HG03039 (cell line): ENCODE measurements around the gene ZNF726.
"Not testable (repeated sequence)": the region's sequence is repeated elsewhere in the genome, so short reads cannot be mapped to it uniquely, and the experiment has no call there.

ENCODE experiments used
- ATAC-seq: cut with Tn5 transposase; IDR thresholded peaks from one replicate; pipeline ENCODE4 v1.9.1; 2021; ENCODE audit warnings: mild to moderate bottlenecking, moderate library complexity; ENCODE audit not compliant: unreplicated experiment

Gene ZNF726

DNA sequence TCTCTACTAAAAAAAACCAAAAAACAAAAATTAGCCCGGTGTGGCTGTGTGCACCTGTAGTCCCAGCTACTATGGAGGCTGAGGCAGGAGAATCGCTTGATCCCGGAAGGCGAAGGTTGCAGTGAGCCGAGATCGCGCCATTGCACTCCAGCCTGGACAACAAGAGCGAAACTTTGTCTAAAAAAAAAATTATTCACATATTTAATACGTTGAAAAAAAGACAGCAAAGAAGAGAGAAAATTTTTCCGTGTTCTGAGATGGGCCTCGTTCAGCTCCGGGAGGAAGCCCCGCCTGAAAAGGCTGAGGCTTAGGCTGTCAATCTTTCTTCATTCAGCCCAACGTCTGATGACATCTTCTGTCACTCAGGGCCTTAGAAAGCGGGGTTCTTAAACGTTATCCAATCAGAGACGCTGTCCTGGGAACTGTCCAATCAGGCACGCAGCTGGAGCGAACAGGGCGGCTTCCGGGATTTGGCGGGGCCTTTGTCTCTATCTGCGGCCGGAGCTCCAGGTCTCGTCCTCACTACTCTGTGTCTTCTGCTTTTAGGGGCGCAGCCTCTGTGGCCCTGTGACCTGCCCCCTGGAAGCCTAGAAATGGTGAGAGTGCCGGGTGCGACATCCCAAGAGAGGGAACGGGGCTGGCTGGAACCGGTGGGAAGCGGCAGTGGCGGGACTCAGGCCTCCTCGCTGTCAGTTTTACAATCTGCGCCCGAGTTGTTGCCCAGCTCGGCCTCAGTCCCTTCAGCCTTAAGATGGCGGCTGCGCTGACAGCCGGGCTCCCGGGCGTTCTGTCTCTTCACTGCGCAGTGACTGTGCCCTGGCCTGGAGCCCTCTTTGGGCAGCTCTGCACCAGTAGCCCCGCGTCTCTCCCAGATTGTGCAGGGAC is at the start of gene ZNF726:
Gene ZNF726, plus strand, starts transcription at position 485 of the 885 bp plus-strand sequence. Its CDS starts 109 bp downstream, at position 594.
- peak; percentile 96 for ATAC-seq

DNA sequence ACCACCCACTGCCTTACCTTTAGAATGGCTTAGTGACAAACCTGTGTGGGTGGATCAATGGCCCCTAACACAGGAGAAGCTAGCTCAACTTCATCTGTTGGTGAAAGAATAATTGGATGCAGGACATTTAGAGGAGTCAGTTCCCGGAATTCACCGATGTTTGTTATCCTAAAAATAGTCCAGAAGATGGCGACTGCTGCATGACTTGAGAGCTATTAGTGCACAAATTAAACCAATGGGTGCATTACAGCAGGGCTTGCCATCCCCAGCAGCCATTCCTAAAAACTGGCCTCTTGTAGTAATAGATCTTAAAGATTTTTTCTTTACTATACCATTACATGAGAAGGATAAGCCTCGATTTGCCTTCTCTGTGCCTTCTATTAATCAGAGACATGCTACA is 46.8 kb upstream of the ZNF726 start:
- ATAC-seq, result no peak

DNA sequence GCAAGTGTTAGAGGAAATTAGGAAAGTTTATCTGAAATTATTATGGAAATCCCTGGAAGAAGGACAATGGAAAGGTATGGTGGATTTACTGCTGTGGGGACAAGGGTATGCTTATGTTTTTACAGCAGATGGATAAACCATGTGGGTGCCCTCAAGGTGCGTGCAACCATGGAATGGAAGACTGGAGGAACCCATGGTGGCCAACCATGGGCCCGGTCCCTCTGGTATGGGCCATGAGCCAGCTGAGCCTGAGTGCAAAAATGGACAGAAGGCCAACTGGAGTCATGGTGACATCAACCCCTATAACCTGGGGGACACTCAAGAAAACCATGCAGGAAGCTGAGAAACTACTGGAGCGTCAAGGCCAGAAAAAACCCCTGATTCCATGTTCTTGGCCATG is 46.1 kb upstream of the ZNF726 start:
- no peak for ATAC-seq

DNA sequence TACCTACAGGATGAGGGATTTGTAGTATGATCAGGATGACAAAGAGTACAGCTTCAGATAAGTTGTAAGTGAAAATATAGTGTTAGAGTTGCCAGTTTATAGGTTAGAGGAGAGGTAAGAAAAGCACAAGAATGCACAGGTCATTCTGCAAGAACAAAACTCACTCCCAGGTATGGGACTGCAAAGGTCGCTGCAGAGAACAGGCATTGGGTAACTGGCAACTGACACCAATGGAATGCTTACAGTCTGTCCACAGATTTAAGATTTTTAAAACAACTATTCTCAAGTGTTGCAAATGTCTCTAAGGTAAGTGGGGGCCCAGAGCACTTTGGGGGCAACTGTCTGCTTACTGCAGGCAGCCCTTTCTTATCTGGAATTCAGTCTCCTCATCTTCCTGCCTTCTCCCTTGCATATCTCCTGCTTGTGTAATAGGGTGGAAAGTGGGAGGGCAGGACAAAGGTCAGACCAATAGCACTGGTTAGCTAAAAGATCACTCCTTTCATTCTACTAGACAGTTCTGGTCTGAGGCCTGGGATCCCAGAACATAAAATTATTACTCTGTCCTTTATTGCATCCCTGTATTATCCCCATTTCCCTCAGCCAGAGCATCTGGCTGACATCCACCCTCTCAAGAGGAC is 42.3 kb upstream of the ZNF726 start:
- ATAC-seq, result no peak

DNA sequence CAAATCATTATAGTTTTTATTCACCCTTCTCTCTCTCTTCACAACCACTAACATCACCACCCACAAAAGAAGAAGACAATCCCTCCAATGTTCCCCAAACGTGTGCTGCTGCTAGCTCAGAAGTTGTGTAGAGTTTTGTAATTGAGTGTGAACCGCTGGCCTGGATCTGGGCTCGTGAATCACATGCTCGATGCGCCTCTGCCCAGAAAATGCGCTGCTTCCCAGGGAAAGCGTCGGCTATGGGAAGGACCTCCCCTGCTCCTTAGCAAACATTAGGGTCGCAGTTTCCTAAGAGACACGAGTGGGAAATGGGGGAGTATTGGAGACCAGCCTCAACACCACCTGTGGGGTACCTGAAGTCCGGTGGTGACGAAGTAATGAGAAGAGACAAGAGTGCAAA is 38.4 kb upstream of the ZNF726 start:
- no peak for ATAC-seq

DNA sequence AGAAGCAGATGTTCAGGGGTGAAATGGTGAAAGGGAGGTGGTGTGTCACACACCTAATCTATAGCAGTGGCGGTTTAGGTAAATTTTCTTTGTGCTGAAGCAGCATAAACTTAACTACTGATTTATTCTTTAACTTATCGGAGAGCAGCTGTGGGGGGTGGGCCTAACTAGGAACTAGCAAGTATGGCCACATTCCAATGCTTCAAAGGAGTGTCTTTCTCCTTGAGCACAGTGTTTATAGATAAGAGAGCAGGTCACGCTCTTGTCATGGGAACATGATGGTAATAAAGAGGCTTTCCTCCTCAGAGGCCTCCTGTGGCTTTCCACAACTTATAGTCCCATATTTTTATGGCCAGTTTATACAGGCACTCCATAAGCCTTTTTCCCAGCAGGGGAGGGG is 37.9 kb upstream of the ZNF726 start:
- ATAC-seq, result not testable (repeated sequence)

DNA sequence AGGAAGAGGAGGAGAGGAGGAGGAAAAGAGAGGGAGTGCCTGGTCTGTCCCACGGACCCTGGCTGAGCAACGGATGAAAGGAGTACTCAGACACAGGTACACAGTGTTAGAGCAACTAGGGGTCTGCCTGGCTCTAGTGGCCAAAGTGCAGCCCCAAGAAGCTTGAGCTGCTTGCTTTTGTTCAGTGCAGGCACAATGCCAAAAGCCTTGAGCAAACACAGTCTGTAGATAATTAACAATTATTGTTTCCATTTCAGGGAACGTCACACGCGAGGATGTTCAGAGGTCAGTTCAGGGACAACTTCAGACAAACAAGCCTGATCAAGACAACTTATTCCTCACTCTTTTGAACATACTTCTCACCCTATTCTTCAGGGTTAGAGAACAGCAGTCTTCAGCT is 32.2 kb upstream of the ZNF726 start:
- no peak for ATAC-seq

DNA sequence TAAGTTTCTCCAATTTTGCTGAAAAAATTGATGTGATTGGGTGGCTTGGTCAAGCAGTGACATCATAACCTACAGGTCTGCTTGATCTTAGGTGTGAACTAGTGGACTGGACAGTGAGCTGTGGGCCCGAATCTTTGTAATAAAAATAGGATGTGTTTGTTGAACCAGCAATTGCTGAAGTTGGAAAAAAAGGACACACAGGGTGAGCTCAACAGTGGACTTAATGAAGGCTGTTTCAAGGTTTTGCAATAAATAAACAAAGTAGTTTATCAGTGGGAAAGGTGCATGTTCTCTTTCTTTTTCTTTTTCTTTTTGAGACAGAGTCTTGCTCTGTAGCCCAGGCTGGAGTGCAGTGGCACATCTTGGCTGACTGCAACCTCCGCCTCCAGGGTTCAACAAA is 30.3 kb upstream of the ZNF726 start:
- ATAC-seq, result no peak

DNA sequence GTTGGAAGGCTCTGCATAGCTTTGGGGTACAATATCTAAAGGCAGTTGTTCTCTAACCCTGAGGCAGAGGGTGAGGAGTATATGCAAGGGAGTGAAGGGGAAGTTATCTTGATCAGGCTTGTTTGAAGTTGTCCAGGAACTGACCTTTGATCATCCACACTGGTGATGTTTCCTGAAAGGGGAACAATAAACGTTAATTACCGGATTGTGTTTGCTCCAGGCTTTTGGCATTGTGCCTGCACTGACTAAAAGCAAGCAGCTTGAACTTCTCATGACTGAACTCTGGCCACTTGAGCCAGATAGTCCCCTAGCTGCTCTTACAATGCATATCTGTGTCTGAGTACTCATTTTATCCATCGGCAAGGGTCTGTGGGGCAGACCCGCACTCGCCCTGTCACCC is 27.0 kb upstream of the ZNF726 start:
- no peak for ATAC-seq

DNA sequence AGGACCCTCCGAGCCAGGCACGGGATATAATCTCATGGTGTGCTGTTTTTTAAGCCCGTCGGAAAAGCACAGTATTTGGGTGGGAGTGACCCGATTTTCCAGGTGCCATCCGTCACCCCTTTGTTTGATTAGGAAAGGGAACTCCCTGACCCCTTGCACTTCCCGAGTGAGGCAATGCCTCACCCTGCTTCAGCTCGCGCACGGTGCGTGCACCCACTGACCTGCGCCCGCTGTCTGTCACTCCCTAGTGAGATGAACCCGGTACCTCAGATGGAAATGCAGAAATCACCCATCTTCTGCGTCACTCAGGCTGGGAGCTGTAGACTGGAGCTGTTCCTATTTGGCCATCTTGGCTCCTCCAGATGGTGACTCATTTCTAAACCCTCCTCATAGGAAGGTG is 18.6 kb upstream of the ZNF726 start:
- ATAC-seq, result not testable (repeated sequence)

DNA sequence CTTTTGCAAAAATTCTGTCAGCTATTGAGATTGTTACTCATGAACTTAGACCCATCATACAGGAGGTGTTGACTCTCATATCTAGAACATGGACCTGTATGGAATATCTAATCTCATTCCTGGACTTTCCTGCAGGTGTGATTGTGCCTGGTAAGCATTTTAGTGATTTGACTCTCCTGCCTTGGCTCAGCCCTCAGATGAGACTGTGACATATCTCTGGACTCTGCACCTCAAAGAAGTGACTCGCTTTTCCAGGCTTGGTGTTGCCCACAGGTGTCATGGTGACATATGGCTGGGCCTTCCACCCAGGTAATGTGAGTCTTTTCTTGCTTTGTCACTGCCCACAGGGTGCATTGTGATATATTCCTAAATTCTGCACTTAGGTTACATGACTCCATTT is 17.8 kb upstream of the ZNF726 start:
- no peak for ATAC-seq

DNA sequence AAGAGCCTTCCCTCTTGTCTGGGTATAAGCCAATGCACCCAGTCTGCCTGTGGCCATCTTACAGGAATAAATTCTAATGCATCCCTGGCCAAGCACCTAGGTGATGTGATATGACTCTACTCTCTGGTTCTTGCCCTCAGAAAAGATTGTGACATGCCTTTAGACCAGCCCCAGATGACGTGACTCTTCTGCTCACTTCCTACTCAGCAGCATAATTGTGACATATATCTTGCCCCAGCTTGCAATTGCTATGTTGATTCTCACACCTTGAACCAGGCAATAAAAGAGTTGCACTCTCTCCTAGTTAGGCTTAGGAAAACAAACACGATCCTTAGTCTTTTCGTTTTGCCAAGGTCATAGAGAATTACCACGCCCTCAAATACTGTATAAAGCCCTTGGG is 13.3 kb upstream of the ZNF726 start:
- ATAC-seq, result no peak

DNA sequence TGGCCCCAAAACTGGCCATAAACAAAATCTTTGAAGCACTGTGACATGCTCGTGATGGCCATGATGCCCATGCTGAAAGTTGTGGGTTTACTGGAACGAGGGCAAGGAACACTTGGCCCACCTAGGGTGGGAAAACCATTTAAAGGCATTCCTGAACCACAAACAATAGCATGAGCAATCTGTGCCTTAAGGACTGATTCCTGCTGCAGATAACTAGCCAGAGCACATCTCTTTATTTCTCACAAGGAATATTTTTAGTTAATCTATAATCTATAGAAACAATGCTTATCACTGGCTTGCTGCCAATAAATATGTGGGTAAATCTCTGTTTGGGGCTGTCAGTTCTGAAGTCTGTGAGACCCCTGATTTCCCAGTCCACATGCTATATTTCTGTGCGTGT is 10.3 kb upstream of the ZNF726 start:
- no peak for ATAC-seq

DNA sequence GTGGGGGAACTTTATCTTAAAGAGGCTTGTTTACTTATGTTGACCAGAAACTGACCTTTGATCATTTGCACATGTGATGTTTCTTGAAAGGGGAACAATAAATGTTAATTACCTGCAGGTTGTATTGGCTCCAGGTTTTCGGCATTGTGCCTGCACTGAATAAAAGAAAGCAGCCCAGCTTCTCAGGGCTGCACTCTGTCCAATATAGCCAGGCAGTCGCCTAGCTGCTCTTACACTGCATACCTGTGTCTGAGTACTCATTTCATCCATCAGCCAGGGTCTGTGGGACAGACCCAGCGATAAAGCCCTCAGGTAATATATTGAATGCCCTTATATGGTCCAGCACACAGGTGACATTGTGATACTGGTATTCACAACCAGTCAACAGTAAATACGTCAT is 8.9 kb upstream of the ZNF726 start:
- ATAC-seq, result no peak

DNA sequence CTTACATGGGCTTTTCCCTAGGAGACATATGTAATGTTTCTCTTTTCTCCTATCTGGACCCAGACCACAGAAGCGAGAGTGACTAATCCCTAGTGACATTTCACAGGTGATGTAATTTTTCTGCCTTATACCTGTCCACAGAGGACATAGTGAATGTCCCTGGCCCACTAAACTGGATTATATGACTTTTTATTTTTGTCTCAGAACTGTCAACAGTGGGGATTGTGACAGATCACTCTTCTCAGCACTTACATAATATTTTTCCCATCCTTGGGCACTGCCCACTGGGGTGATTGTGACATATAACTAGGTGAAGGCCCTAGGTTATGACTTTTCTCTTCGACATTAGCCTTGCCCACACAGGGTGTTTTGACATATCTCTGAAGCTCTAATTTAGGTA is 7.9 kb upstream of the ZNF726 start:
- no peak for ATAC-seq

DNA sequence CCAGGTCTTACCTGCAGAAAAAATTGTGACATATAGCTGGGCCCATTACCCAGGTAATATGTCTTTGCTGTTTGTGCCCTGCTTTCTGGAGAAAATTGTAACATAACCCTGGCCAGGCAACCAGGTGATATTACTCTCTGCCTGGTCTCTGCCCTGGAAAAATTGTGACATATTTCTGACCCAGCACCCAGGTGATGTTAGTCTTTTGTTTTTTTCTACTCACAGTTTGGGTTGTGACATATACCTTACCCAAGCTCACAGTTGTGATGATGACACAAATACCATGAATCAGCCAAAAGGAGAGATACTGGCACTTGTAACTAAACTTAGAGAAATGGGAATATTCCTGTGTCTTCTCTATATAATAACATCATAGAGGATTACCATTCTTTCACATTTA is 6.5 kb upstream of the ZNF726 start:
- ATAC-seq, result no peak

DNA sequence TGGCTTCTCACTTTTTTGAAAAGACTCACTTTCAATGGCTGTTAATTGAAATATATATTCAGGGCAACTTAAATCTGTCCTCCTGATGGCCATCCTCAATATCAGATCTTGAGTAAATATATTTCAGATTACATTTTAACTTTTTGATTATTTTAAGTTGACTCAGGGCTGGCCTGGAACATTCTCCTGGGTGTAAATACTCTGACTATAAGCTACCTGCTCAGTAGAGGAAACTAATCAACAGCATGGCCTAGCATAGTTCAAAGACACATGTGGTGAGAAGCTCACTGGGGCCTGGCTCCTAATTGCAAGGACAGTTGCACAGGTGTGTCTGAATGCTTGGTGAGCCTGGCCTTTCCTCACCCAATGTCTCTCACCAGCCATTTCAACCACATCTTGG is 5.5 kb upstream of the ZNF726 start:
- no peak for ATAC-seq

DNA sequence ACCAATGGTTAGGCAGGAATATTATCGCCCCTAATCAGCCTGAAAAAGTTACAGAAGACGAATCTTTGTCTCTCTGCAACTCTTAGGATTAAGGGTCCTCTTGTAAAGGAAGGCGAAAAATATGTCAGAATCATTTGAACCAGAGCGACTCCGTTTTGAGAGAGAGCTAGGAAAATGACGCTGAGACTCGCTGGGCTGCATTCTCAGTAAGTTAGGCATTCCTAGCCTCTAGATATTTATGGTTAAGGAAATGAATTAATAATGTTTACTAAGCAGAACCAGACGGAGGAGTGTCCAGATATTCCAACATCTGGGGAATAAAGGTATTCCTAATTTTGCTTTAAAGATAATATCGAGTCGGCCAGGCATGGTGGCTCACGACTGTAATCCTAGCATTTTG is 755 bp upstream of the ZNF726 start:
- ATAC-seq, result no peak

DNA sequence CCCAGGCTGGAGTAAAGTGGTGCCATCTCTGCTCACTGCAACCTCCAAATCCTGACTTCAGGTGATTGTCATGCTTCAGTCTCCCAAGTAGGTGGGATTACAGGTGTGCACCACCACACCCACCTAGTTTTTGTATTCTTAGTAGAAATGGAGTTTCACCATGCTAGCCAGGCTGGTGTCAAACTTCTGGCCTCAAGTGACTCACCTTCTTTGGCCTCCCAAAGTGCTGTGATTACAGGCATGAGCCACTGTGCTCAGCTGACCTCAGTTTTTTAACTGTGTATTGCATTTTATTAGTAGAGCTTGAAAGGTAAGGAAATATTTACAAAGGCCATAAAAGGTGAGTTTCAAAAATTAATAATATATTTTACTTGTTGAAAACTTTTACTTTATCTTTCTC is 2.3 kb downstream of the ZNF726 start:
- no peak for ATAC-seq

DNA sequence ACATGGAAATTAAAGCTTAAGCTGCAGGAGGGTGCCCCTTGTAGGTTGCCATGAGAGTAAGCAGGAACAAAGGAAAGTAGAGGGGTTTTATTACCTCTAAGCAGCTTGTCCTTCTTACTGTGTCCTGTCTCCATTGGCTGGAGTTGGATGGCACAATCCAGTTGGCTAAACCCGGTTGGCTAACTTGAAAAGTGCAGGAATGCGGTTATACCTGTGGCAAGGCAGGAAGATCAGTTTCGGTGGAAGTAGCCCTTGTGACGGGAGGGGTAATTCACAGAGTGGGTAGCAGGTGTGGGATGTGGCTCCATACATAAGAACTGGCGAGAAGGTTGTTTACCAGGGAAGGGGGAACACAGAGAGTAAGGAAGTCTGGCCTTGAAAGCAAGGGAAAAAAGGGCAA is 3.2 kb downstream of the ZNF726 start:
- no peak for ATAC-seq

DNA sequence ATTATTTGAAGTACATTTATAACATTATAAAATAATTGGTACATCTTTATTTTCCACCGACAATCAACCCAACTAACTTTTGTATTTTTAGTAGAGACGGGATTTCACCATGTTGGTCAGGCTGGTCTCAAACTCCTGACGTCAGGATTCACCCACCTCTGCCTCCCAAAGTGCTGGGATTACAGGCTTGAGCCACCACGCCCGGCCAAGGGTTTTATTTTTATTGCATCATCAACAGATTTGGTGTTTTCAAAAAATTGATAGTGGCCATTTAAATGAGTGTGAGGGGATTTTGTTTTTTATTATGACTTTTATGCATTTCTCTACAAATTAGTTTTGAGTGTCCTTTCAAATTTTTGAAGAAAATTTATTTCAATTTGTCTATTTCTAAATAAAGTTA is 10.6 kb downstream of the ZNF726 start:
- no peak for ATAC-seq

DNA sequence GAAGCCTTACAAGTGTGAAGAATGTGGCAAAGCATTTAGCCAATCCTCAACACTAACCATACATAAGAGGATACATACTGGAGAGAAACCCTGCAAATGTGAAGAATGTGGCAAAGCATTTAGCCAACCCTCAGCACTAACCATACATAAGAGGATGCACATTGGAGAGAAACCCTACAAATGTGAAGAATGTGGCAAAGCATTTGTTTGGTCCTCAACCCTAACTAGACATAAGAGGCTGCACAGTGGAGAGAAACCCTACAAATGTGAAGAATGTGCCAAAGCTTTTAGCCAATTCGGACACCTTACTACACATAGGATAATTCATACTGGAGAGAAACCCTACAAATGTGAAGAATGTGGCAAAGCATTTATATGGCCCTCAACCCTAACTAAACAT is 18.2 kb downstream of the ZNF726 start:
- no peak for ATAC-seq

DNA sequence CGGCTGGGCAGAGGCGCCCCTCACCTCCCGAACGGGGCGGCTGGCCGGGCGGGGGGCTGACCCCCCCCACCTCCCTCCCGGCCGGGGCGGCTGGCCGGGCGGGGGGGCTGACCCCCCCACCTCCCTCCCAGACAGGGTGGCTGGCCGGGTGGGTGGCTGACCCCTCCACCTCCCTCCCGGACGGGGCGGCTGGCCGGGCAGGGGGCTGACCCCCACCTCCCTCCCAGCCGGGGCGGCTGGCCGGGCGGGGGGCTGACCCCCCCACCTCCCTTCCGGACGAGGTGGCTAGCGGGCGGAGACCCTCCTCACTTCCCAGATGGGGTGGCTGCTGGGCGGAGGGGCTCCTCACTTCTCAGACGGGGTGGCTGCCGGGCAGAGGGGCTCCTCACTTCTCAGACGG is 22.3 kb downstream of the ZNF726 start:
- ATAC-seq, result not testable (repeated sequence)
